HepG2 (cell line): ENCODE measurements around the gene NCDN. TPM values are rescaled to one million over a fixed set of nuclear protein-coding genes. Genes with fewer than 3 reads are reported as not detected.

Source experiments
- ATAC-seq: fragments of 200-7000 bp; cut with Tn5 transposase; 3 replicates; pipeline ENCODE4 v1.9.1; 2020; ENCODE audit warnings: mild to moderate bottlenecking, moderate library complexity
- BruUV-seq: library from RNA; stranded (reverse); fragments of 400-500 nt; replicated peaks from 2 replicates; lab custom pipeline; 2021; lab: Mats Ljungman, UMichigan
- CTCF ChIA-PET: fragments of 300-600 bp; formaldehyde crosslinking; extraction: SDS; loops from one replicate; lab custom pipeline; 2021; ENCODE audit warnings: low total read pairs, inconsistent platforms, low intra/inter-chr PET ratio; lab: Yijun Ruan, JAX
- POLR2A ChIA-PET: fragments of 350-600 bp; sonication (Branson Sonifier 250); formaldehyde crosslinking; loops from one replicate; lab custom pipeline; 2020; ENCODE audit warnings: antibody characterized with exemption, inconsistent platforms; lab: Yijun Ruan, JAX
- DNase-seq: peaks from one replicate; pipeline ENCODE4 v3.0.0-alpha.2; 2015; ENCODE audit warnings: low spot score
- FAIRE-seq: peaks from 3 replicates; lab custom pipeline; 2011; peaks lifted over from hg19 to GRCh38; lab: Jason Lieb, UNC
- H2AFZ ChIP-seq: one replicate; pipeline ENCODE4 v1.6.1; 2011; ENCODE audit warnings: low read length, inconsistent platforms
- H3K27ac ChIP-seq: fragments of 300-600 bp; 3 replicates; pipeline ENCODE4 v1.8.0; 2011; ENCODE audit warnings: mixed run types, mild to moderate bottlenecking, mixed read lengths, low read length, inconsistent platforms; ENCODE audit not compliant: insufficient read depth; ENCODE audit errors: extremely low read length
- H3K27me3 ChIP-seq, 2 experiments: fragments of 200-600 bp in 1 of 2; 2 replicates in 1 of 2; 3 replicates in 1 of 2; pipeline versions ENCODE4 v1.6.0 to v1.8.0; 2011; ENCODE audit warnings: low read length in 2 of 2, mild to moderate bottlenecking in 2 of 2, moderate library complexity in 2 of 2, inconsistent platforms in 1 of 2; ENCODE audit not compliant: insufficient read depth in 2 of 2, control insufficient read depth in 1 of 2
- H3K36me3 ChIP-seq, 2 experiments: fragments of 200-600 bp in 1 of 2; replicated peaks in 1 of 2; 2 replicates in 1 of 2; 3 replicates in 1 of 2; pipeline versions ENCODE4 v1.5.1 to v1.8.0; 2011; ENCODE audit warnings: low read length in 2 of 2, inconsistent platforms in 1 of 2; ENCODE audit not compliant: insufficient read depth in 2 of 2, control insufficient read depth in 1 of 2
- H3K4me1 ChIP-seq: 2 replicates; pipeline ENCODE4 v1.5.1; 2012; ENCODE audit warnings: low read length, inconsistent platforms; ENCODE audit not compliant: insufficient read depth
- H3K4me2 ChIP-seq: 2 replicates; pipeline ENCODE4 v1.6.0; 2011; ENCODE audit warnings: low read depth, low read length, inconsistent platforms
- H3K4me3 ChIP-seq, 3 experiments: fragments of 200-600 bp in 1 of 3; sonication (generic), shearing (Covaris generic) in 1 of 3; replicated peaks in 1 of 3; 2 replicates each; pipeline ENCODE4 v1.5.1; 2011 to 2016; ENCODE audit warnings: low read length in 3 of 3, inconsistent platforms in 2 of 3, low read depth in 2 of 3, mild to moderate bottlenecking in 2 of 3, control low read depth in 1 of 3, mixed read lengths in 1 of 3; ENCODE audit not compliant: insufficient read depth in 1 of 3
- H3K79me2 ChIP-seq: one replicate; pipeline ENCODE4 v1.6.1; 2011; ENCODE audit warnings: low read length, inconsistent platforms; ENCODE audit not compliant: insufficient read depth
- H3K9ac ChIP-seq: 2 replicates; pipeline ENCODE4 v1.6.0; 2011; ENCODE audit warnings: mild to moderate bottlenecking, low read depth, low read length, inconsistent platforms; ENCODE audit not compliant: insufficient read depth
- H3K9me3 ChIP-seq: 2 replicates; pipeline ENCODE4 v1.5.1; 2012; ENCODE audit warnings: mild to moderate bottlenecking, low read length
- H4K20me1 ChIP-seq: 2 replicates; pipeline ENCODE4 v1.6.0; 2011; ENCODE audit warnings: inconsistent platforms, mild to moderate bottlenecking, low read length, moderate library complexity; ENCODE audit not compliant: insufficient read depth
- ARNTL ChIP-seq: sonication (generic); formaldehyde crosslinking; IDR thresholded peaks from 2 replicates; pipeline ENCODE4 v1.4.0; 2020; ENCODE audit warnings: mild to moderate bottlenecking, missing genetic modification reagents
- ATRX ChIP-seq: sonication (generic); formaldehyde crosslinking; IDR thresholded peaks from 2 replicates; pipeline ENCODE4 v1.4.0; 2020; ENCODE audit warnings: missing genetic modification reagents, borderline replicate concordance
- CHD4 ChIP-seq: fragments of 200-600 bp; sonication (generic); IDR thresholded peaks from 2 replicates; pipeline ENCODE4 v1.7.0; 2017; ENCODE audit warnings: mild to moderate bottlenecking, low read length, borderline replicate concordance
- DRAP1 ChIP-seq: IDR thresholded peaks from 2 replicates; pipeline ENCODE4 v1.6.1; 2016; ENCODE audit warnings: missing genetic modification reagents, missing compliant biosample characterization
- EHMT2 ChIP-seq: fragments of 200-600 bp; sonication (generic); IDR thresholded peaks from 2 replicates; pipeline ENCODE4 v1.7.0; 2017; ENCODE audit warnings: antibody characterized with exemption, low read depth, low read length, borderline replicate concordance
- ISL2 ChIP-seq: sonication (generic); formaldehyde crosslinking; IDR thresholded peaks from 2 replicates; pipeline ENCODE4 v1.5.0; 2020; ENCODE audit warnings: missing genetic modification reagents
- KLF15 ChIP-seq: sonication (generic); formaldehyde crosslinking; IDR thresholded peaks from 2 replicates; pipeline ENCODE4 v1.8.1; 2023; ENCODE audit warnings: borderline replicate concordance, mild to moderate bottlenecking, inconsistent platforms, missing genetic modification reagents, mixed read lengths
- KLF9 ChIP-seq: IDR thresholded peaks from 2 replicates; pipeline ENCODE4 v1.6.1; 2016; ENCODE audit warnings: low read depth
- ZBTB42 ChIP-seq: sonication (generic); formaldehyde crosslinking; IDR thresholded peaks from 2 replicates; pipeline ENCODE4 v1.5.0; 2020; ENCODE audit warnings: mild to moderate bottlenecking, missing genetic modification reagents
- ZFP62 ChIP-seq: sonication (generic); formaldehyde crosslinking; IDR thresholded peaks from 2 replicates; pipeline ENCODE4 v1.4.0; 2020; ENCODE audit warnings: missing genetic modification reagents
- ZHX2 ChIP-seq, 2 experiments: sonication (generic) in 1 of 2; formaldehyde crosslinking in 1 of 2; IDR thresholded peaks; 2 replicates each; pipeline versions ENCODE4 v1.6.1 to v1.9.0; 2014 to 2022; ENCODE audit warnings: antibody characterized with exemption in 1 of 2, borderline replicate concordance in 1 of 2, inconsistent platforms in 1 of 2, low read depth in 1 of 2, missing genetic modification reagents in 1 of 2
- ZNF20 ChIP-seq: sonication (generic); formaldehyde crosslinking; IDR thresholded peaks from 2 replicates; pipeline ENCODE4 v1.4.0; 2020; ENCODE audit warnings: mild to moderate bottlenecking, moderate library complexity, missing genetic modification reagents
- ZNF205 ChIP-seq: IDR thresholded peaks from 2 replicates; pipeline ENCODE4 v1.6.1; 2018; ENCODE audit warnings: missing biosample characterization, missing genetic modification reagents
- ZNF431 ChIP-seq: sonication (generic); formaldehyde crosslinking; IDR thresholded peaks from 2 replicates; pipeline ENCODE4 v1.9.0; 2022; ENCODE audit warnings: missing genetic modification reagents, low read depth, mild to moderate bottlenecking, borderline replicate concordance
- ZNF713 ChIP-seq: sonication (generic); formaldehyde crosslinking; IDR thresholded peaks from 2 replicates; pipeline ENCODE4 v1.4.0; 2020; ENCODE audit warnings: mild to moderate bottlenecking, missing genetic modification reagents
- ZNF878 ChIP-seq: sonication (generic); formaldehyde crosslinking; IDR thresholded peaks from 2 replicates; pipeline ENCODE4 v1.8.1; 2023; ENCODE audit warnings: mild to moderate bottlenecking, missing genetic modification reagents, moderate library complexity
- WGBS: methylation state at CpG from one replicate; pipeline ENCODE4 v1.1.6; 2017; ENCODE audit warnings: low lambda C conversion rate; 5-methylcytosine and 5-hydroxymethylcytosine counted together
- in situ Hi-C: cut with HindIII; loops from 2 replicates; pipeline ENCODE4 v1.10.0; 2017; ENCODE audit warnings: low pct_unique_long_range_greater_than_20kb; ENCODE audit not compliant: extremely low pct_ligation_motif_present
- intact Hi-C: fragments of 100-400 bp; cut with micrococcal nuclease; formaldehyde crosslinking; loops from one replicate; pipeline ENCODE4 v1.10.0; 2022; ENCODE audit not compliant: unreplicated experiment
- polyA plus RNA-seq, 8 experiments: library from polyadenylated mRNA; depleted of rRNA in 3 of 8; stranded (reverse) in 7 of 8; unstranded in 1 of 8; fragments of >200 nt; fragmentation: Illumina TruSeq in 4 of 8; extraction: Trizol in 4 of 8; gene quantifications; 2 replicates each; pipeline versions ENCODE4 v1.2.1 to v1.2.3, GENCODE V29; 2011 to 2016; ENCODE audit warnings: low read depth in 4 of 8, missing spikeins in 1 of 8, mixed read lengths in 1 of 8; ENCODE audit not compliant: insufficient read depth in 1 of 8
- total RNA-seq, 5 experiments: library from RNA; depleted of rRNA; stranded (reverse); fragments of >200 nt; fragmentation: Illumina TruSeq; extraction: Trizol; gene quantifications; 2 replicates each; pipeline ENCODE4 v1.2.3, GENCODE V29; 2016; ENCODE audit warnings: low read depth in 1 of 5

The NCDN gene
- total and polyA plus RNA-seq, 2 of the 13 experiments (the other 11 are each of a cell fraction or from before 2014, with no cell fraction given) = 6.6 to 9.3 TPM

DNA sequence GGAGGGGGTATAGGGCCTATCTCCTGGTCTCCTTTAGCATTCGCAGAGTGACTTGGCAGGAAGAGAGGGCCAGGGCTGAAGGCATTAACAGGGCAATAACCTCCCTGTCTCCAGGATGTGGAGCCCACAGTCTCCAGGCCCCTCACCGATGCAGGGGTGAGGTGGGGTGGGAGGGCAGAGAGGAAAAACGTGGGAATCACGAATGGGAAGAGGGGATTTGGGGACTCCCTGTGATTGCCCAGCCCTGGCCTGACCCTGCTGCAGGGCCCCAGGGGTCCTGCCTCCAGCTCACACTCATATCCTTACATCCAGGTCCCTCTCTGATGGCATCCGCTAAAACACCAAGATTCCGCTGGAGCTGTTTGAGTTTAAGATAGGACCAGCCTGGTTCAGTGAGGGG lies 30.1 kb downstream of the NCDN start:
- 70% methylated on average over 4 of the region's 6 CpGs for WGBS
- no peak for TF ChIP-seq ARNTL (CRISPR knock-in tag)
- TF ChIP-seq ZHX2 (IDR thresholded peaks at IDR 0.05; ENCODE audit: low read depth) = no peak
- TF ChIP-seq ZHX2 (CRISPR knock-in tag; IDR thresholded peaks at IDR 0.05; ENCODE audit: borderline replicate concordance) = no peak
- no peak for TF ChIP-seq DRAP1
- no peak for TF ChIP-seq ISL2 (CRISPR knock-in tag)
- no peak for TF ChIP-seq ZNF878
- TF ChIP-seq EHMT2 = no peak
- no peak for TF ChIP-seq CHD4
- TF ChIP-seq ZNF205 (CRISPR knock-in tag) = no peak
- TF ChIP-seq ZNF431 (CRISPR knock-in tag) = no peak
- TF ChIP-seq KLF15 (CRISPR knock-in tag) = no peak
- no peak for TF ChIP-seq ZNF20 (CRISPR knock-in tag)
- no peak for TF ChIP-seq ZBTB42 (CRISPR knock-in tag)
- no peak for TF ChIP-seq ZFP62
- no peak for TF ChIP-seq ATRX
- TF ChIP-seq ZNF713 (CRISPR knock-in tag) = no peak
- TF ChIP-seq KLF9 (CRISPR knock-in tag) = no peak
- CTCF ChIA-PET = no interaction called here
- FAIRE-seq = no peak
- Histone ChIP-seq H3K4me1 (peaks cover 5% of the 10 kb centered on the region), H3K27ac (no peak overlapping the region), H3K9ac (no peak overlapping the region), H3K4me3 (no peak overlapping the region), H3K36me3 (no peaks in the 10 kb centered on the region), H2AFZ (no peak overlapping the region), H3K9me3 (no peaks in the 10 kb centered on the region), H4K20me1 (no peaks in the 10 kb centered on the region), H3K4me2 (no peak overlapping the region), H3K27me3 (no peaks in the 10 kb centered on the region), H3K79me2 (no peaks in the 10 kb centered on the region)
- in situ Hi-C loops (no loop called here), intact Hi-C loops (no loop called here)
- no TSS peak for BruUV-seq
- no peak for DNase-seq
- no peak for ATAC-seq
- POLR2A ChIA-PET = no interaction called here
